ENCODE data around the gene POMGNT1. TPM values are rescaled to one million over a fixed set of nuclear protein-coding genes. Genes with fewer than 3 reads are reported as not detected.
A peak's percentile ranks its signal among the peaks of the same experiment; 100 is the strongest.

The POMGNT1 gene
- polyA plus RNA-seq, 3 donors = 68.3 to 72.6 (median 71.9) TPM

GRCh38 chr1:46183926-46184557 is 14.2 kb downstream of the POMGNT1 start:
- DNase-seq (ENCODE audit: low read depth in 3 of 3, low spot score in 2 of 3) = no peak

DNA sequence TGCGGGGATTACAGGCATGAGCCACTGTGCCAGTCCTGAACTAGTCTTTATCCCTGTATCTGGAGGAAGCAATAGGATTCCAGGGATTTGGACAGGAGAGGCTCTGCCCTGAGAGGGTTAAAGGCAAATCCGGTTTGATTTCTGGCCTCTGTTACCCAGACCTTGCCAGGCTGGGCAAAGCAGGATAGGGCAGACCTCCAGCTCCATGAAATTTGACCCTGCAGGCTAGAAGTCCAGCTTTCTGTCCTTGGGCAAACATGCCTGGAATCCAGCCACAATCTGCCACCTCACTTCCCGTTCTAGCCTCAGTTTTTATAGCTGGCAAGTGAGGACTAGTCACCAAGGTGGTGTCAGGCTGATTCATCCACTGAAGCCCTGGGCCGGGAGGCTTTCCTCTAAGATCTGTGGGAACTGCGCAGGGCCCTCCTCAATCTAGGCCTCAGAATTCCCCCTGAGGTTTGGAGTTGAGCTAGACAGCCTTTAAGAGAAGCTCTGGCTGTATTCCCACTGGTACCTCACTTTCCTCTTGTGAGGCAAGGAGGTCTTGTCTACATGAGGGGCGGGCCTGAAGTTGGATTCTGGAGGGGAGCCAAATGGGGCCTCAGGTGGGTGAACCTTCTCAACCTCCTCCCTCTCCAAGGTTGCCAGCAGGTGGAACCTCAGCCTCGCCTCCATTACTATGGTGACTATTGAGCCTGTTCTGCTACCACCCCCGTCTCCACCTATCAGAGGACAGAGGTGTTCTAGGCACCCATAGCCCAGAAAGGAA is 15.0 kb downstream of the POMGNT1 start:
- DNase-seq (ENCODE audit: low read depth in 3 of 3, low spot score in 2 of 3) = no peak

DNA sequence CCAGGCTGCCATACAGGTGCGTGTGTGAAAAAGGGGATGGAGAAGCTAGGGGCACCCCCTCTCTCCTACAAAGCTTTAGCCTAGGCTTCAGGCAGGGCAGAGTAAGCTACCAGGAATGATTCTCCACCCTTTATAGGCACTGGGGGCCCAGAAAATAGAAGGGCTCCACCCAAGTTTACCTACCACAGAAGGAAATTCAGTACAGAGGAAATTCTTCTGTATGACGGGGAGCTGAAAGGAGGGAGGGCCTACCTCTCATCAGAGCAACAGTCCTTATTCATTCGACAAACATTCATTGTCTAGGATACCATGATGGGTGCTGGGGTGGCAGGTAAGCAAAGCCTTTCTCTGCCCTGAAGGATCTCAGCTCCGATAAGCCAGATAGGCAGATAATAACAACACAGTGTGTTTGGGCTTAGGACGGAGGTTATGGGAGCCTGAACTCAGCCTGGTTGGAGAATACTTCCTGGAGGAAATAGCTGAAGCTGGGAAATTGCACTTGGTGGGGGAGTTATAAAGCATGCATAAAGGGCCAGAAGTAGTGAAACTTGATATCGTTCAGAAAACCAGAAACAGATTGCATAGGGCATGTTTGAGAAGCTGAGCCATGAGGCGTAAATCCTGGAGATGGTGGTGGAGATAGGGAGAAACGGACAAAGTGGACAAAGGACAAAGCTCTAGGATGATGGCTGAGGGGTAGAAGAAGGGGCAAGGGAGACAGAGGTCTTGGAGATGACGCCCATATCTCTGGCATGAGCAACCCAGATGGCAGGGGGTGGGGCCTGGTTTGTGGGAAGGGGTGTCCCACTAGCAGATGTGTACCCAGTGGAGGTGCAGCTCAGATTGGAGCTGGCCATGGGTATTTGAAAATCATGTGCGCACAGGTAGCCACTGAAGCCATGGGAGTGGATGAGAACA is 16.6 kb downstream of the POMGNT1 start:
- no peak for DNase-seq (ENCODE audit: low read depth in 3 of 3, low spot score in 2 of 3)

GRCh38 chr1:46180082-46180616 is 18.1 kb downstream of the POMGNT1 start:
- DNase-seq (ENCODE audit: low read depth in 3 of 3, low spot score in 2 of 3) = no peak

- peak in 2 of 3 donors; percentile 81 to 87 for DNase-seq (ENCODE audit: low read depth in 3 of 3, low spot score in 2 of 3)
Observed at GRCh38 chr1:46179138-46180081, 18.8 kb downstream of the POMGNT1 start.

DNA sequence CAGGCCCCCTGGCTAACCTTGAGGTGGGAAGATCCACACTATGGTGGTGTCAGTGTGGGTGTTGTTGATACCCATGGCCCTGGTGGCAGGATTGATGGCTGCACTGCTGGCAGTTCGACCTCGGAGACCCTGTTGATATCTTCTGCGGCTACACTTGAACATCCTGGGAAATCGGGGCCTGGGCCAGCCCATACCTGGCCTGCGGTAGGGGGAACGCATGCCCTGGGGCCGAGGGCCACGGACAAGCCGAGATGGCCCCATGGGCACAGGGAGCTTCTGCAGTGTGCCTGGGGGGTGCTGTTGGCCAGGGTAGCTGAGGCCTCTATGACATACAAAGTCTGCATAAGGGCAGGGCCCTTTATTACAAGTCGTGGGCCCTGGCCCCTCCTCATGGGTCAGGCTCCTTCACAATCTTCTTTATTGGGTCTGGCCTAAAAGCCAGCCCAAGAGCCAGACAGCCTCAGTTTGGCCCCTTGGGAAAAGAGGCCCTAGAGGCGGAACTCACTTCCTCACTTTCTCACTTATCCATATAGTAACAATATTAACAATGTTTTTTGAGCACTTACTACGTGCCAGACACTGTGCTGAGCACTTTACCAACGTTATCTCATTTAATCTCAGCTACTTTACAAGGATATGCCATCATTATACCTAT is 21.9 kb downstream of the POMGNT1 start, which contains the start of gene P3R3URF:
P3R3URF (minus strand) TSS at position 278 of the 655 bp plus-strand sequence; CDS start at position 261, 17 bp downstream.
- no peak for DNase-seq (ENCODE audit: low read depth in 3 of 3, low spot score in 2 of 3)

DNA sequence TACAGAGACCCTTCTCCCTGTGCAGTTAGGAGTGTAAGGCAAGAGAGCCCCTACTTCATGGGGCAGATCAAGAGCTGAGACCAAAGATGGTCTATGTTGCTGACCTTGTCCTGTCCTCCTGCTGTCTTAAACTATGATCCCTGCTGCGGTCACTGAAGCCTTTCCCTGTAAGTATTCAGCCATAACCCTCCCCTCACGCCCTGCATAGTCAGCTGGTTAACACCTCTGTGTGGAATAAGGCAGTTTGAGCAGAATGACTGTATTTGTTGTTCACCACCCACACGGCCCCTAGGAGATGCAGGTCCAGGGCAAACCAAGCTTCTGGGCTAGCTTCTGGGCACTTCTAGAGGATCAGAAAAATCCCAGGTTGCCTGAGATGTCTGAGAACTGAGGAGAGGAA is 23.0 kb downstream of the POMGNT1 start:
- DNase-seq (ENCODE audit: low read depth in 3 of 3, low spot score in 2 of 3) = no peak

- no peak for DNase-seq (ENCODE audit: low read depth in 3 of 3, low spot score in 2 of 3)
Observed at GRCh38 chr1:46174448-46175231, 23.6 kb downstream of the POMGNT1 start, which contains the start of gene TSPAN1. Gene TSPAN1 (plus strand): TSS chr1:46175087. CDS start chr1:46181108, 6,021 bp downstream.

DNA sequence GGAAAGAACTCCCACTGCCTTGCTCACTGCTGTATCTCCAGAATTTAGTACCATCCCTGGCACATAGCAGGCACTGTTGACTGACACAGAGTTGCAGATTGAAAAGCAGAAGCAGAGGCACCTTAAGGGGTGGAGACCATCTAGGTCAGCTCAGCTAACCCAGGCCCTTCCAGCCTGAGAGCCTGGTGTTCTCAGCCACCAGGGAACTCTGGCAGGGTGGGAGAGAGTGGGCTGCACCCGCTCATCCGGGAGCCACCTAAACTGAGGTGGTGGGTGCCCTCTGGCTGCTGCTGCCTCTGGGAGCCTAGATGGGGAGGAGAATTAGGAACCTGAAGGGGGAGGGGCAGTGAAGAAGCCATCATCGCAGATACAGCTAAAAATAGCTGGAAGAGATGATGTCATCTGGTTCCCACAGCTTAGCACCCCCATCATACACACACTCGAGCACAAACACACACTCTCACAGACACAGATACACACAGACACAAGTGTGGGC is 24.8 kb downstream of the POMGNT1 start:
- no peak for DNase-seq (ENCODE audit: low read depth in 3 of 3, low spot score in 2 of 3)

DNA sequence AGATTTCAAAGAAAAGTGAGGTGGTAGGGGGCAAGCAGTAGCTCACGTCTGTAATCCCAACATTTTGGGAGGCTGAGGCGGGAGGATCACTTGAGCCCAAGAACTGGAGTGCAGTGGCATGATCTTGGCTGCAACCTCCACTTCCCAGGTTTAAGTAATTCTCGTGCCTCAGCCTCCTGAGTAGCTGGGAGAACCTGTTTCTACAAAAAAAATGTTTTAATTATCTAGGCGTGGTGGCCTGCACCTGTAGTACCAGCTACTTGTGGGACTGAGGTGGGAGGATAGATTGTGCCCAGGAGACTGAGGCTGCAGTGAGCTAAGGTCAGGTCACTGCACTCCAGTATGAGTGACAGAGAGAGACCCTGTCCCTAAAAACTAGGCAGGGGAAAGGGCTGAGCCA is 25.9 kb downstream of the POMGNT1 start:
- no peak for DNase-seq (ENCODE audit: low read depth in 3 of 3, low spot score in 2 of 3)

- DNase-seq (ENCODE audit: low read depth in 3 of 3, low spot score in 2 of 3) = no peak
Observed at GRCh38 chr1:46171871-46172270, 26.4 kb downstream of the POMGNT1 start.

DNA sequence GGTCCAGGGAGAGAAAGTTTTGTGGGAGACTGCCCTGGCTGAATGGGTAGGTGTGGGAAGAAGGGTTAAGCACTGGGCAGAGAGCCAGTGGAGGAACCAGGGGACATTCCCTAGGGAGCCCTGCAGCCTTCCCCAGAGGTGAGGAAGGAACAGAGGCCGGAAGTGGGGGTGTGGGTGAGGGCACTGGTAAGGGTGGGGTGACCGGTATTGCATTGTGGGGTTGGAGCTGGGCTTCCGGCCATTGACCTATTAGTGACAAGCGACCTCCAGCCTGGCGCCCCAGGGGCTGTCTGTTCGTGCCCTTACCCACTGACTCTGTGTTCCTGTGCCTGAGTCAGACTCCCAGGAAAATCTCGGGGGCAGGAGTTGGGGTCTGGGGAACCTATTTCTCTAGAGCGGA is 26.9 kb downstream of the POMGNT1 start:
- DNase-seq (ENCODE audit: low read depth in 3 of 3, low spot score in 2 of 3) = no peak

- DNase-seq (ENCODE audit: low read depth in 3 of 3, low spot score in 2 of 3) = no peak
Observed at GRCh38 chr1:46169811-46170454, 28.3 kb downstream of the POMGNT1 start.

GRCh38 chr1:46168477-46168876 is 29.8 kb downstream of the POMGNT1 start:
- no peak for DNase-seq (ENCODE audit: low read depth in 3 of 3, low spot score in 2 of 3)

- DNase-seq (ENCODE audit: low read depth in 3 of 3, low spot score in 2 of 3) = no peak
Observed at GRCh38 chr1:46166521-46167462, 31.4 kb downstream of the POMGNT1 start.

- DNase-seq (ENCODE audit: low read depth in 3 of 3, low spot score in 2 of 3) = no peak
Observed at GRCh38 chr1:46160212-46160611, 38.0 kb downstream of the POMGNT1 start.

DNA sequence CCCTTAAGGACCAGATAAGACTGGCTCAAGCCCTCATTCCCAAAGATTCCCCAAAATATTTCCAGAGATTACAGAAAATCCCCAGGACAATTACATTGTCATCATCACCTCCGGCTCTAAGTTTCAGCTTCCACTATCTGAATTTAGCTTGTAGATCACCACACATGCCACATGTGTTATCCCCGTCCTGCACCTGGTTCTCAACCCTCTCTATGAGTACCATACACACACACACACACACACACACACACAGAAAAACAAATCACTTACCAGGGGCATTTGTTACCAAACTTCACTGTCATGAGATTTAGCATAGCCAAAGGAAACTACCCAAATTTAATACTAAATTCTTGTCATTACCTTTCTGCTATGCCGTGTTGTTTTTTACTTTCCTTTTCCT is 38.7 kb downstream of the POMGNT1 start:
- DNase-seq (ENCODE audit: low read depth in 3 of 3, low spot score in 2 of 3) = no peak
